HepG2 (cell line): ENCODE data around the gene CDC42EP1. TPM values are rescaled to one million over a fixed set of nuclear protein-coding genes. Genes with fewer than 3 reads are reported as not detected.

Experiments
- HOXA3 ChIP-seq: sonication (generic); formaldehyde crosslinking; IDR thresholded peaks from 2 replicates; pipeline ENCODE4 v1.5.0; 2020; ENCODE audit warnings: missing genetic modification reagents
- HOXD1 ChIP-seq: sonication (generic); formaldehyde crosslinking; IDR thresholded peaks from 2 replicates; pipeline ENCODE4 v1.5.0; 2020; ENCODE audit warnings: missing genetic modification reagents
- JUN ChIP-seq: sonication (generic); formaldehyde crosslinking; IDR thresholded peaks from 2 replicates; pipeline ENCODE4 v1.4.0; 2020; ENCODE audit warnings: mild to moderate bottlenecking, missing genetic modification reagents
- LCORL ChIP-seq, 2 experiments: fragments of 450-650 bp in 1 of 2; sonication (generic) in 1 of 2; formaldehyde crosslinking in 1 of 2; IDR thresholded peaks; 2 replicates each; pipeline versions ENCODE4 v1.5.0 to v1.6.1; 2017 to 2020; ENCODE audit warnings: antibody characterized with exemption in 1 of 2, missing genetic modification reagents in 1 of 2
- POLR2G ChIP-seq: fragments of 200-400 bp; formaldehyde crosslinking; IDR thresholded peaks from 2 replicates; pipeline ENCODE4 v1.6.1; 2018; ENCODE audit warnings: mild to moderate bottlenecking, low read depth, low read length, moderate library complexity
- PPARG ChIP-seq: conservative IDR thresholded peaks from 2 replicates; pipeline ENCODE4 v1.6.1; 2016; ENCODE audit warnings: missing biosample characterization, missing genetic modification reagents
- TARDBP ChIP-seq: sonication (generic); formaldehyde crosslinking; IDR thresholded peaks from 2 replicates; pipeline ENCODE4 v1.8.0; 2022; ENCODE audit warnings: mild to moderate bottlenecking, missing genetic modification reagents
- TCF12 ChIP-seq, 2 experiments: fragments of 450-650 bp in 1 of 2; sonication (generic) in 1 of 2; formaldehyde crosslinking in 1 of 2; IDR thresholded peaks; 2 replicates each; pipeline versions ENCODE4 v1.6.1 to v1.8.0; 2017 to 2022; ENCODE audit warnings: antibody characterized with exemption in 1 of 2, mild to moderate bottlenecking in 1 of 2, missing genetic modification reagents in 1 of 2, moderate library complexity in 1 of 2
- ZMYM2 ChIP-seq: sonication (generic); formaldehyde crosslinking; IDR thresholded peaks from 2 replicates; pipeline ENCODE4 v1.8.0; 2022; ENCODE audit warnings: mild to moderate bottlenecking, missing genetic modification reagents
- ZNF235 ChIP-seq: sonication (generic); formaldehyde crosslinking; IDR thresholded peaks from 2 replicates; pipeline ENCODE4 v1.8.1; 2023; ENCODE audit warnings: mild to moderate bottlenecking, missing genetic modification reagents, borderline replicate concordance
- ZNF441 ChIP-seq: sonication (generic); formaldehyde crosslinking; IDR thresholded peaks from 2 replicates; pipeline ENCODE4 v1.7.0; 2021; ENCODE audit warnings: missing genetic modification reagents, borderline replicate concordance
- ZNF629 ChIP-seq: sonication (generic); formaldehyde crosslinking; conservative IDR thresholded peaks from 2 replicates; pipeline ENCODE4 v1.5.0; 2020; ENCODE audit warnings: missing genetic modification reagents
- ZNF703 ChIP-seq: sonication (generic); formaldehyde crosslinking; IDR thresholded peaks from 2 replicates; pipeline ENCODE4 v1.5.1; 2020; ENCODE audit warnings: missing genetic modification reagents, mild to moderate bottlenecking, moderate library complexity, borderline replicate concordance
- ZNF782 ChIP-seq: sonication (generic); formaldehyde crosslinking; IDR thresholded peaks from 2 replicates; pipeline ENCODE4 v1.4.0; 2020; ENCODE audit warnings: missing genetic modification reagents, mild to moderate bottlenecking, borderline replicate concordance
- ZNF816 ChIP-seq: sonication (generic); formaldehyde crosslinking; IDR thresholded peaks from 2 replicates; pipeline ENCODE4 v1.8.0; 2022; ENCODE audit warnings: missing genetic modification reagents, mild to moderate bottlenecking, borderline replicate concordance
- polyA plus RNA-seq, 8 experiments: library from polyadenylated mRNA; depleted of rRNA in 3 of 8; stranded (reverse) in 7 of 8; unstranded in 1 of 8; fragments of >200 nt; fragmentation: Illumina TruSeq in 4 of 8; extraction: Trizol in 4 of 8; gene quantifications; 2 replicates each; pipeline versions ENCODE4 v1.2.1 to v1.2.3, GENCODE V29; 2011 to 2016; ENCODE audit warnings: low read depth in 4 of 8, missing spikeins in 1 of 8, mixed read lengths in 1 of 8; ENCODE audit not compliant: insufficient read depth in 1 of 8
- total RNA-seq, 5 experiments: library from RNA; depleted of rRNA; stranded (reverse); fragments of >200 nt; fragmentation: Illumina TruSeq; extraction: Trizol; gene quantifications; 2 replicates each; pipeline ENCODE4 v1.2.3, GENCODE V29; 2016; ENCODE audit warnings: low read depth in 1 of 5
- TF ChIP-seq, protein P1 (sequence below): sonication (generic); formaldehyde crosslinking; IDR thresholded peaks from 2 replicates; pipeline ENCODE4 v1.5.0; 2020; ENCODE audit warnings: mild to moderate bottlenecking, missing genetic modification reagents
- TF ChIP-seq, protein P2 (sequence below): sonication (generic); formaldehyde crosslinking; IDR thresholded peaks from 2 replicates; pipeline ENCODE4 v1.8.0; 2022; ENCODE audit warnings: missing genetic modification reagents, mild to moderate bottlenecking, borderline replicate concordance
- TF ChIP-seq, protein P3 (sequence below): sonication (generic); formaldehyde crosslinking; conservative IDR thresholded peaks from 2 replicates; pipeline ENCODE4 v1.8.1; 2023; ENCODE audit warnings: missing genetic modification reagents
- TF ChIP-seq, protein P4 (sequence below): sonication (generic); formaldehyde crosslinking; IDR thresholded peaks from 2 replicates; pipeline ENCODE4 v1.8.1; 2023; ENCODE audit warnings: mild to moderate bottlenecking, missing genetic modification reagents
- TF ChIP-seq, protein P5 (sequence below): sonication (generic); formaldehyde crosslinking; IDR thresholded peaks from 2 replicates; pipeline ENCODE4 v1.5.0; 2020; ENCODE audit warnings: mild to moderate bottlenecking, low read depth, missing genetic modification reagents, borderline replicate concordance

CDC42EP1 gene
- total and polyA plus RNA-seq, 2 of the 13 experiments (the other 11 are each of a cell fraction or from before 2014, with no cell fraction given): 17.1 to 29.5 TPM

DNA sequence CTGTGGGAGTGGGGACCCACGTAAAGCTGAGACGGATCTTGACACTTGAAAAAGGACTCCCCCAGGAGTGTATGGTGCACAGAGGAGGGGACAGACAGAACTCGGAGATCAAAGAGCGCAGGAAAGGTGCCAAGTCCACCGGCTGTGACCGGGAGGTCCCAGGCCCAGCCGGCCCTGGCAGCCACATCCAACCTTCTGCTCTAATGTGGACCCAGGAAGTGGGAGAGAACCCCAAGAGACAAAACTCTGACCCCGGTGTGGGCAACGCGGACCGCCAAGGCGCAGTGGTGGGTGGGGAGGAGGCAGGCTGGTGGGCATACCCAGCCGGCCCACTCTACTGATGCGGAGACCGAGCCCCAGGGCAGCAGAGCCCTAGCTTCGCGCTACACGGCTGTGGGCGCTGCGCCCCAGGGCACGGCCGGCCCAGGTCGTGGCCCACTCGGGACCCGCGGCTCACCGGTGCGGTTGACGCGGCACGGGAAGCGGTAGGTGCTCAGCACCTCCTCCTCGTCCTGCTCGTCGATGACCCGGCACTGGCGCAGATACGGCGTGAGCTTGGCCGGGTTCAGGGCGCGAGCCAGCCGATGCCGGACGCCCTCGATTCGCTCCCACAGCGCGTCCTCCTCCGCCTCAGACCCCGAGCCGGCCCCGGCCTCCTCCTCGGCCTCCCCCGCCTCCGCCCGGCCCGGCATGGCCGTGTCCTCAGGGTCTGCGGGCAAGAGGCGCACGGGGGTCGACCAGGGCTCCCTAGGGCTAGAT lies 41.6 kb upstream of the CDC42EP1 start (continued):
- TF ChIP-seq, protein P1, sequence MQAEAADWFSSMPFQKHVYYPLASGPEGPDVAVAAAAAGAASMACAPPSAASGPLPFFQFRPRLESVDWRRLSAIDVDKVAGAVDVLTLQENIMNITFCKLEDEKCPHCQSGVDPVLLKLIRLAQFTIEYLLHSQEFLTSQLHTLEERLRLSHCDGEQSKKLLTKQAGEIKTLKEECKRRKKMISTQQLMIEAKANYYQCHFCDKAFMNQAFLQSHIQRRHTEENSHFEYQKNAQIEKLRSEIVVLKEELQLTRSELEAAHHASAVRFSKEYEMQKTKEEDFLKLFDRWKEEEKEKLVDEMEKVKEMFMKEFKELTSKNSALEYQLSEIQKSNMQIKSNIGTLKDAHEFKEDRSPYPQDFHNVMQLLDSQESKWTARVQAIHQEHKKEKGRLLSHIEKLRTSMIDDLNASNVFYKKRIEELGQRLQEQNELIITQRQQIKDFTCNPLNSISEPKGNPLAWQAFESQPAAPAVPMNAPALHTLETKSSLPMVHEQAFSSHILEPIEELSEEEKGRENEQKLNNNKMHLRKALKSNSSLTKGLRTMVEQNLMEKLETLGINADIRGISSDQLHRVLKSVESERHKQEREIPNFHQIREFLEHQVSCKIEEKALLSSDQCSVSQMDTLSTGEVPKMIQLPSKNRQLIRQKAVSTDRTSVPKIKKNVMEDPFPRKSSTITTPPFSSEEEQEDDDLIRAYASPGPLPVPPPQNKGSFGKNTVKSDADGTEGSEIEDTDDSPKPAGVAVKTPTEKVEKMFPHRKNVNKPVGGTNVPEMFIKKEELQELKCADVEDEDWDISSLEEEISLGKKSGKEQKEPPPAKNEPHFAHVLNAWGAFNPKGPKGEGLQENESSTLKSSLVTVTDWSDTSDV (CRISPR knock-in tag): peak; percentile 45; the same call in 1 of the 2 replicates
- TF ChIP-seq ZNF629 (CRISPR knock-in tag) (peak; percentile 78), ZNF782 (CRISPR knock-in tag) (peak; percentile 14; the same call in 1 of the 2 replicates), HOXD1 (peak; percentile 26; the same call in 1 of the 2 replicates), ZNF441 (CRISPR knock-in tag) (no peak), ZNF816 (peak; percentile 18; the same call in 1 of the 2 replicates), LCORL (IDR thresholded peaks at IDR 0.05) (no peak), LCORL (CRISPR knock-in tag; IDR thresholded peaks at IDR 0.05) (peak; percentile 45; the same call in 1 of the 2 replicates), JUN (CRISPR knock-in tag) (no peak), TCF12 (IDR thresholded peaks at IDR 0.05) (no peak), TCF12 (CRISPR knock-in tag; IDR thresholded peaks at IDR 0.05) (peak; percentile 90), POLR2G (peak; percentile 34; the same call in 1 of the 2 replicates), TARDBP (peak; percentile 16; the same call in 1 of the 2 replicates), ZNF235 (CRISPR knock-in tag) (0 out of 2 replicates have a peak, but pooled peaks have one; percentile 85), ZNF703 (CRISPR knock-in tag) (peak; percentile 19; the same call in 1 of the 2 replicates), PPARG (CRISPR knock-in tag) (no peak), ZMYM2 (CRISPR knock-in tag) (0 out of 2 replicates have a peak, but pooled peaks have one; percentile 45), HOXA3 (CRISPR knock-in tag) (peak; percentile 15; the same call in 1 of the 2 replicates)
- TF ChIP-seq, protein P2, sequence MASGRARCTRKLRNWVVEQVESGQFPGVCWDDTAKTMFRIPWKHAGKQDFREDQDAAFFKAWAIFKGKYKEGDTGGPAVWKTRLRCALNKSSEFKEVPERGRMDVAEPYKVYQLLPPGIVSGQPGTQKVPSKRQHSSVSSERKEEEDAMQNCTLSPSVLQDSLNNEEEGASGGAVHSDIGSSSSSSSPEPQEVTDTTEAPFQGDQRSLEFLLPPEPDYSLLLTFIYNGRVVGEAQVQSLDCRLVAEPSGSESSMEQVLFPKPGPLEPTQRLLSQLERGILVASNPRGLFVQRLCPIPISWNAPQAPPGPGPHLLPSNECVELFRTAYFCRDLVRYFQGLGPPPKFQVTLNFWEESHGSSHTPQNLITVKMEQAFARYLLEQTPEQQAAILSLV: peak; percentile 71; the same call in 1 of the 2 replicates
- TF ChIP-seq, protein P3, sequence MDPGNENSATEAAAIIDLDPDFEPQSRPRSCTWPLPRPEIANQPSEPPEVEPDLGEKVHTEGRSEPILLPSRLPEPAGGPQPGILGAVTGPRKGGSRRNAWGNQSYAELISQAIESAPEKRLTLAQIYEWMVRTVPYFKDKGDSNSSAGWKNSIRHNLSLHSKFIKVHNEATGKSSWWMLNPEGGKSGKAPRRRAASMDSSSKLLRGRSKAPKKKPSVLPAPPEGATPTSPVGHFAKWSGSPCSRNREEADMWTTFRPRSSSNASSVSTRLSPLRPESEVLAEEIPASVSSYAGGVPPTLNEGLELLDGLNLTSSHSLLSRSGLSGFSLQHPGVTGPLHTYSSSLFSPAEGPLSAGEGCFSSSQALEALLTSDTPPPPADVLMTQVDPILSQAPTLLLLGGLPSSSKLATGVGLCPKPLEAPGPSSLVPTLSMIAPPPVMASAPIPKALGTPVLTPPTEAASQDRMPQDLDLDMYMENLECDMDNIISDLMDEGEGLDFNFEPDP: 0 out of 2 replicates have a peak, but pooled peaks have one; percentile 82
- TF ChIP-seq, protein P4, sequence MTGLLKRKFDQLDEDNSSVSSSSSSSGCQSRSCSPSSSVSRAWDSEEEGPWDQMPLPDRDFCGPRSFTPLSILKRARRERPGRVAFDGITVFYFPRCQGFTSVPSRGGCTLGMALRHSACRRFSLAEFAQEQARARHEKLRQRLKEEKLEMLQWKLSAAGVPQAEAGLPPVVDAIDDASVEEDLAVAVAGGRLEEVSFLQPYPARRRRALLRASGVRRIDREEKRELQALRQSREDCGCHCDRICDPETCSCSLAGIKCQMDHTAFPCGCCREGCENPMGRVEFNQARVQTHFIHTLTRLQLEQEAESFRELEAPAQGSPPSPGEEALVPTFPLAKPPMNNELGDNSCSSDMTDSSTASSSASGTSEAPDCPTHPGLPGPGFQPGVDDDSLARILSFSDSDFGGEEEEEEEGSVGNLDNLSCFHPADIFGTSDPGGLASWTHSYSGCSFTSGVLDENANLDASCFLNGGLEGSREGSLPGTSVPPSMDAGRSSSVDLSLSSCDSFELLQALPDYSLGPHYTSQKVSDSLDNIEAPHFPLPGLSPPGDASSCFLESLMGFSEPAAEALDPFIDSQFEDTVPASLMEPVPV (CRISPR knock-in tag): peak; percentile 46; the same call in 1 of the 2 replicates
- TF ChIP-seq, protein P5, sequence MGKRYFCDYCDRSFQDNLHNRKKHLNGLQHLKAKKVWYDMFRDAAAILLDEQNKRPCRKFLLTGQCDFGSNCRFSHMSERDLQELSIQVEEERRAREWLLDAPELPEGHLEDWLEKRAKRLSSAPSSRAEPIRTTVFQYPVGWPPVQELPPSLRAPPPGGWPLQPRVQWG: no peak
